Loucy (cell line): Measurements from ENCODE around the gene GDA.

Source experiments
- EZH2phosphoT487 ChIP-seq: fragments of 200-600 bp; IDR thresholded peaks from 2 replicates; pipeline ENCODE4 v1.6.1; 2018; ENCODE audit warnings: antibody characterized with exemption, mild to moderate bottlenecking, moderate library complexity, borderline replicate concordance
- TF ChIP-seq, protein P1 (sequence below): fragments of 200-600 bp; sonication (generic); conservative IDR thresholded peaks from 2 replicates; pipeline ENCODE4 v1.5.1; 2014; ENCODE audit warnings: mild to moderate bottlenecking, antibody characterized with exemption, low read length

DNA sequence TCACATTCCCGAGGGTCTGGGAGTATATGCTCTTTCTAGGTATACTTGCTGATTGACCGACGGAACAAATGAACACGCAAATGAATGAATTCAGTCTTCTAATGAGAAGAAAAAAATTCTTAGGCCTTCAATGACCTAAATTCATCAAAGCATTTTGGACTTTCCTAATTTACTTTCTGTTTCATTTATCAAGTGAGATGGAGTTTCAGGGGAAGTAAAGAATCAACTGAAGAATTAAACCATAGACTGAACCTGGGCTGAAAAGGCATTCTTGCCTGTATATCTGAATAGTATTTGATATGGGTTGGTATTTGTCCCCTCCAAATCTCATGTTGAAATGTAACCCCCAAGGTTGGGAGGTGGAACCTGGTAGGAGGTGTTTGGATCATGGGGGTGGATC lies 151.6 kb downstream of the GDA start:
- TF ChIP-seq, protein P1, sequence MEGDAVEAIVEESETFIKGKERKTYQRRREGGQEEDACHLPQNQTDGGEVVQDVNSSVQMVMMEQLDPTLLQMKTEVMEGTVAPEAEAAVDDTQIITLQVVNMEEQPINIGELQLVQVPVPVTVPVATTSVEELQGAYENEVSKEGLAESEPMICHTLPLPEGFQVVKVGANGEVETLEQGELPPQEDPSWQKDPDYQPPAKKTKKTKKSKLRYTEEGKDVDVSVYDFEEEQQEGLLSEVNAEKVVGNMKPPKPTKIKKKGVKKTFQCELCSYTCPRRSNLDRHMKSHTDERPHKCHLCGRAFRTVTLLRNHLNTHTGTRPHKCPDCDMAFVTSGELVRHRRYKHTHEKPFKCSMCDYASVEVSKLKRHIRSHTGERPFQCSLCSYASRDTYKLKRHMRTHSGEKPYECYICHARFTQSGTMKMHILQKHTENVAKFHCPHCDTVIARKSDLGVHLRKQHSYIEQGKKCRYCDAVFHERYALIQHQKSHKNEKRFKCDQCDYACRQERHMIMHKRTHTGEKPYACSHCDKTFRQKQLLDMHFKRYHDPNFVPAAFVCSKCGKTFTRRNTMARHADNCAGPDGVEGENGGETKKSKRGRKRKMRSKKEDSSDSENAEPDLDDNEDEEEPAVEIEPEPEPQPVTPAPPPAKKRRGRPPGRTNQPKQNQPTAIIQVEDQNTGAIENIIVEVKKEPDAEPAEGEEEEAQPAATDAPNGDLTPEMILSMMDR = no peak
- TF ChIP-seq EZH2phosphoT487 = no peak
